HL-60 (cell line): ENCODE data around the gene PPIP5K2.

Source experiments
- DNase-seq, 2 experiments: peaks; one replicate each; pipeline ENCODE4 v3.0.0-alpha.2; 2010 to 2020; ENCODE audit warnings: low read depth in 1 of 2, low spot score in 1 of 2
- H3K27ac ChIP-seq: fragments of 250-450 bp; sonication (Bioruptor Pico); replicated peaks from 2 replicates; pipeline ENCODE4 v1.5.1; 2020; ENCODE audit warnings: mild to moderate bottlenecking, moderate library complexity
- H3K27me3 ChIP-seq: fragments of 250-450 bp; sonication (Bioruptor Pico); 2 replicates; pipeline ENCODE4 v1.5.1; 2021; ENCODE audit warnings: mild to moderate bottlenecking, moderate library complexity; ENCODE audit not compliant: insufficient read depth, poor library complexity, severe bottlenecking
- H3K4me3 ChIP-seq: replicated peaks from 2 replicates; pipeline ENCODE4 v1.5.1; 2011; ENCODE audit warnings: mild to moderate bottlenecking, control low read depth, low read length; ENCODE audit not compliant: insufficient read depth
- CTCF ChIP-seq: IDR thresholded peaks from one replicate; pipeline ENCODE4 v1.5.1; 2011; ENCODE audit warnings: low read length, control low read depth, inconsistent platforms; ENCODE audit not compliant: insufficient read depth
- GABPA ChIP-seq: IDR thresholded peaks from 2 replicates; pipeline ENCODE4 v1.6.1; 2012; ENCODE audit warnings: low read depth
- POLR2AphosphoS5 ChIP-seq: IDR thresholded peaks from 2 replicates; pipeline ENCODE4 v1.6.1; 2012; ENCODE audit warnings: low read depth
- REST ChIP-seq: IDR thresholded peaks from 2 replicates; pipeline ENCODE4 v1.6.1; 2012; ENCODE audit warnings: low read depth; ENCODE audit not compliant: insufficient replicate concordance
- SPI1 ChIP-seq: IDR thresholded peaks from 2 replicates; pipeline ENCODE4 v1.6.1; 2012; ENCODE audit warnings: low read depth, mild to moderate bottlenecking, borderline replicate concordance

PPIP5K2 gene

GRCh38 chr5:103207653-103208052 is 87.6 kb downstream of the PPIP5K2 start:
- no peak overlapping the region for H3K4me3 ChIP-seq
- H3K27me3 ChIP-seq: no peaks in the 10 kb centered on the region
- DNase-seq: no peak
- no peak for TF ChIP-seq GABPA
- no peak for TF ChIP-seq POLR2AphosphoS5
- no peak for TF ChIP-seq SPI1
- H3K27ac ChIP-seq: no peak overlapping the region

- Histone ChIP-seq H3K4me3 (no peak overlapping the region), H3K27me3 (no peaks in the 10 kb centered on the region), H3K27ac (no peak overlapping the region)
- no peak for DNase-seq
- no peak for TF ChIP-seq GABPA
- no peak for TF ChIP-seq POLR2AphosphoS5
- no peak for TF ChIP-seq REST
- no peak for TF ChIP-seq CTCF
- TF ChIP-seq SPI1: no peak
These were observed 88.4 kb downstream of the PPIP5K2 start for GRCh38 chr5:103208460-103208859.

- H3K4me3 ChIP-seq: no peak overlapping the region
- H3K27ac ChIP-seq: no peak overlapping the region
- no peaks in the 10 kb centered on the region for H3K27me3 ChIP-seq
- no peak for TF ChIP-seq POLR2AphosphoS5
- TF ChIP-seq SPI1: no peak
- no peak for TF ChIP-seq REST
- no peak for TF ChIP-seq CTCF
- no peak for TF ChIP-seq GABPA
- DNase-seq: no peak
These were observed 89.0 kb downstream of the PPIP5K2 start for GRCh38 chr5:103209065-103209464.

GRCh38 chr5:103210952-103211351 is 90.9 kb downstream of the PPIP5K2 start:
- no peaks in the 10 kb centered on the region for H3K27me3 ChIP-seq
- no peak for DNase-seq
- TF ChIP-seq SPI1 (no peak), GABPA (no peak), CTCF (no peak), POLR2AphosphoS5 (no peak), REST (no peak)
- H3K27ac ChIP-seq: no peak overlapping the region
- no peak overlapping the region for H3K4me3 ChIP-seq
